Gastroesophageal sphincter (tissue), 2 donors: ENCODE results near the gene HOGA1.
"Not testable (repeated sequence)": the region's sequence is repeated elsewhere in the genome, so short reads cannot be mapped to it uniquely, and the experiment has no call there.

Experiments
- EP300 ChIP-seq: sonication (generic); formaldehyde crosslinking; IDR thresholded peaks from one replicate; pipeline ENCODE4 v1.6.1; 2017; ENCODE audit warnings: antibody characterized with exemption, mild to moderate bottlenecking
- POLR2A ChIP-seq, 2 donors: fragments of 450-650 bp; IDR thresholded peaks; one replicate each; pipeline ENCODE4 v1.6.1; 2017; ENCODE audit warnings: antibody characterized with exemption in 2 of 2, mild to moderate bottlenecking in 2 of 2, moderate library complexity in 1 of 2

GRCh38 chr10:97560731-97561381, 23.3 kb upstream of the HOGA1 start:
- not testable (repeated sequence) for TF ChIP-seq EP300; POLR2A (IDR thresholded peaks at IDR 0.05)
